ENCODE data around the gene SBK1. TPM values are rescaled to one million over a fixed set of nuclear protein-coding genes. Genes with fewer than 3 reads are reported as not detected.

SBK1 gene
- total and polyA plus RNA-seq, 2 of the 4 experiments (the other 2 are of a cell fraction), result under 0.01 to 0.05 TPM

- Histone ChIP-seq H3K36me3 (ENCODE audit: control insufficient read depth, insufficient read depth, low read length) (no peaks in the 10 kb centered on the region), H2AFZ (replicated peaks; ENCODE audit: low read length, poor library complexity) (no peak overlapping the region), H3K14ac (replicated peaks; ENCODE audit: low read depth, low read length) (no peak overlapping the region), H4K5ac (ENCODE audit: low read depth, low read length) (no peak overlapping the region), H3K4ac (ENCODE audit: low read depth, low read length) (no peak overlapping the region), H3K4me3 (ENCODE audit: insufficient read depth, low read depth, low read length) (no peak overlapping the region), H2BK20ac (ENCODE audit: low read depth, low read length) (no peak overlapping the region), H4K8ac (ENCODE audit: low read depth in 2 of 2, low read length in 2 of 2) (no peak overlapping the region), H2AK9ac (replicated peaks; ENCODE audit: low read depth, low read length, poor library complexity) (no peak overlapping the region), H4K91ac (ENCODE audit: insufficient read depth, low read depth, low read length) (no peak overlapping the region), H3K79me1 (ENCODE audit: low read depth in 1 of 2, low read length in 2 of 2) (no peaks in the 10 kb centered on the region), H2BK120ac (ENCODE audit: low read depth, low read length) (no peak overlapping the region), H3K4me2 (ENCODE audit: low read depth, low read length) (no peak overlapping the region), H2AK5ac (ENCODE audit: low read depth, low read length) (no peak overlapping the region), H2BK15ac (ENCODE audit: low read depth, low read length) (no peak overlapping the region), H3K27me3 (ENCODE audit: control insufficient read depth, insufficient read depth, low read length) (peaks cover 41% of the 10 kb centered on the region), H3K56ac (ENCODE audit: extremely low read depth, insufficient read depth, low read length) (no peak overlapping the region), H4K20me1 (ENCODE audit: insufficient read depth, low read length) (peaks cover 7% of the 10 kb centered on the region; the same call in 1 of the 2 replicates), H3K9me1 (ENCODE audit: insufficient read depth, low read length) (peaks cover 4% of the 10 kb centered on the region; the same call in 1 of the 2 replicates), H3K9ac (ENCODE audit: low read depth, low read length) (no peak overlapping the region), H2BK5ac (ENCODE audit: low read depth, low read length, poor library complexity, severe bottlenecking) (no peak overlapping the region), H3K9me3 (ENCODE audit: control insufficient read depth, insufficient read depth, low read length) (no peaks in the 10 kb centered on the region), H3K27ac (ENCODE audit: insufficient read depth, low read length) (no peak overlapping the region), H3K4me1 (ENCODE audit: control insufficient read depth, insufficient read depth, low read length) (no peaks in the 10 kb centered on the region), H3K18ac (ENCODE audit: low read depth, low read length) (no peak overlapping the region), H3K23ac (ENCODE audit: low read depth, low read length) (no peak overlapping the region)
- 20% methylated on average over 1 of the region's 11 CpGs; no CpG with 5 or more reads in 1 of the 2 experiments for WGBS, 2 experiments (ENCODE audit: extremely low coverage in 2 of 2, insufficient read length in 1 of 2)
- DNase-seq (no peak), ATAC-seq (ENCODE audit: low read depth) (no peak)
- POLR2A ChIA-PET (ENCODE audit: unreplicated experiment), result no interaction called here
- dilution Hi-C loops (cut with HindIII; ENCODE audit: low sequenced_read_pairs, unreplicated experiment) (no loop called here), intact Hi-C loops (cut with micrococcal nuclease) (no loop called here), in situ Hi-C loops (cut with MboI; ENCODE audit: low sequenced_read_pairs) (loop anchor here (10.0 kb wide), 1 partner anchor 310 kb away; no protein-coding TSS in a partner anchor)
- TF ChIP-seq BHLHE40 (IDR thresholded peaks at IDR 0.05; ENCODE audit: low read depth, low read length), result no peak
- TF ChIP-seq MAFK (IDR thresholded peaks at IDR 0.05; ENCODE audit: low read depth, low read length), result no peak
- no peak for TF ChIP-seq USF2 (IDR thresholded peaks at IDR 0.05; ENCODE audit: low read depth, low read length)
- TF ChIP-seq CEBPB (IDR thresholded peaks at IDR 0.05; ENCODE audit: low read depth, low read length), result no peak
- no peak for TF ChIP-seq CTCF (conservative IDR thresholded peaks at IDR 0.05; ENCODE audit: low read depth, low read length)
- no peak for TF ChIP-seq MAZ (IDR thresholded peaks at IDR 0.05; ENCODE audit: borderline replicate concordance, low read depth, low read length)
- no peak for TF ChIP-seq RCOR1 (IDR thresholded peaks at IDR 0.05; ENCODE audit: insufficient replicate concordance, low read length)
- TF ChIP-seq POLR2A (IDR thresholded peaks at IDR 0.05; ENCODE audit: low read depth, low read length), result no peak
- no TSS peak for BruUV-seq (replicated peaks)
- CTCF ChIA-PET, result no interaction called here
Measured at GRCh38 chr16:28295276-28295675, 3.0 kb downstream of the SBK1 start.

All from IMR-90 (cell line).